GM21723 (cell line): ENCODE measurements around the gene DUOX2.
"Not testable (repeated sequence)": the region's sequence is repeated elsewhere in the genome, so short reads cannot be mapped to it uniquely, and the experiment has no call there.

Experiments
- ATAC-seq: cut with Tn5 transposase; IDR thresholded peaks from one replicate; pipeline ENCODE4 v1.9.1; 2021; ENCODE audit warnings: mild to moderate bottlenecking, moderate library complexity; ENCODE audit not compliant: unreplicated experiment

DUOX2 gene

DNA sequence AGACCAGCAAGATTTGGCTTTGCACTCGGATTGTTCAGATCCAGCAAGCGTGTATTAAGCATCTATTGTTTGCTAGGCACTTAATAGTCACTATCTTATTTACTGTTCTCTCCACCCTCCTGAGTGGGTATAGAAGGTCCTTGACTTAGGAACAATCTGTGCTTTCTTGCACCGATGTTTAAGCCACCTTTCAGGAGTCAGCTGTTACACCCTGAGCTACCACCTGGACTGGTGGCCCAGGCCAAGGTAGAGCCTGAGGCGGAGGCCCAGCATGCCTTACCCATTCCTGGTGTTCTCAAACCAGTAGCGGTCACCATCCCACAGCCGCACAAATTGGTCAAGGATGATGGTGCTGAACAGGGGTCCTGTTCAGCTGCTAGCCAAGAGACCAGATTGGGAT, 25.8 kb upstream of the DUOX2 start:
- no peak for ATAC-seq

GRCh38 chr15:45138814-45139765, 25.1 kb upstream of the DUOX2 start:
- no peak for ATAC-seq

GRCh38 chr15:45137703-45138102, 23.7 kb upstream of the DUOX2 start:
- ATAC-seq = no peak

DNA sequence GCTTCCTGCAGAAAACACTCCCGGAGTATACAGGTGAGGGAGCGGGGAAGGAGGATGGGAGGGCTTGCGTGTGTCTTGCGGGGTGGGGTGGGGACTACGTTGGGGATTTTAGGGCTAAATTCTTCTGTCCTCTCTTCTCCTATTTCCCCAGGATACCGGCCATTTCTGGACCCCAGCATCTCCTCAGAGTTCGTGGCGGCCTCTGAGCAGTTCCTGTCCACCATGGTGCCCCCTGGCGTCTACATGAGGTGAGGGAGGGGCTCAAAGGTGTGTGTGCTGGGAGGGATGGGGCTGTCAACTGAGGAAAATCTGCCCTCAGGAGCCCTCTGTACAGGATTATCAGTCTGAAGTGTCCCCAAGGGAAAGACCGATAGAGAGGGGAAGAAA, 22.4 kb upstream of the DUOX2 start:
- ATAC-seq = no peak

DNA sequence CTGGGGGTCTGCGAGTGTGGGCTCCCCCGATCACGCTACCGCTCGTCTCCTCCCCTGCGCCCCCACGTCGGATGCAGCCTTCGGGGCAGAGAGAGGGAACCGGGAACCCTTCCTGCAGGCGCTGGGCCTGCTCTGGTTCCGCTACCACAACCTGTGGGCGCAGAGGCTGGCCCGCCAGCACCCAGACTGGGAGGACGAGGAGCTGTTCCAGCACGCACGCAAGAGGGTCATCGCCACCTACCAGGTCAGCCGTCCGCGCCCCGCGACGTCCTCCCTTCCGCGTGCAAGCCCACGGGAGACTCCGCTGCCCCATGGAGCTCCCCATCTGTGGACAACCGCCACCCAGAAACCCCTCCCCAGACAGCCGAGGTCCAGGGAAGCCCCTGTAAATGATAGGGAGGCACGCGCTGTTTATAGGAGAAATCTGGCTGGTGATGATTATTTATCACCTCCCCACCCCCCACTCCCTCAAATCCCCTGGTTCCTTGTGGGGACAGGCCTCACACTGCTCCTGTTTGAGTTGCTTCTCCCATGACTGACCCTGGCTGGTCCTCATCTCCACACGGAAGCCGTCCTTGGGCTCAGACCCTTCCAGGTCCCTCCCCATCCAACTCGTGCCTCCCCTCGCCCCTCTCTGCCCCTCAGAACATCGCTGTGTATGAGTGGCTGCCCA, 21.9 kb upstream of the DUOX2 start:
- not testable (repeated sequence) for ATAC-seq

DNA sequence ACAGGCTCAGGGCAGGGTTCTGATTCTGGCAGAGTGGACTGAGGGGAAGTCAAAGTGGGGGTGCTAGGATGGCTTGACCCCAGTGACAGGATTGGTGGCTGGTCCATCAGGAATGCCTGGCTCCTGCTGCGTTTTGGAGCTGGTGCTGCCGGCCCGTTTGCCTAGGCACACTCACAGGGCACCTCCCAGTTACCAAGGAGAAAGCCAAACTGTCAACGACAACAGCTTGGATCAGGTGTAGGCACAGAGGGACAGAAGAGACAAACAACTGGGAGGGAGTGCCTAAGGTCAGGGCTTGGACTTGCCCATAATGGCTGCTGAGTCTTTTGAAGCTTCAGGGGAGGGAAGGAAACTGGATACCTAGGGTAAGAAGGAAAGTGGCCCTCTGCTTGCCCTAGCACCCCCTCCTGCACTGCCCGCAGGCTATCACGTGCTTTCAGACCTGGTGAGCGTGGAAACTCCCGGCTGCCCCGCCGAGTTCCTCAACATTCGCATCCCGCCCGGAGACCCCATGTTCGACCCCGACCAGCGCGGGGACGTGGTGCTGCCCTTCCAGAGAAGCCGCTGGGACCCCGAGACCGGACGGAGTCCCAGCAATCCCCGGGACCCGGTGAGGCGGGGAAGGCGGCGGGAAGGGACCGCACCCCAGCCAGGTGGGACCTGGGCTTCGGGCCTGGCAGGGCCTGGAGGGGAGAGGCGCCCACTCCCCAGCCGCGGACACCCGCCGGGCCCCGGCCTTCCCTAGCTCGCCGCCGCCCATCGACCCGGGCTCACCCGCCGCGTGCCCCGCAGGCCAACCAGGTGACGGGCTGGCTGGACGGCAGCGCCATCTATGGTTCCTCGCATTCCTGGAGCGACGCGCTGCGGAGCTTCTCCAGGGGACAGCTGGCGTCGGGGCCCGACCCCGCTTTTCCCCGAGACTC, 21.0 kb upstream of the DUOX2 start:
- no peak for ATAC-seq

DNA sequence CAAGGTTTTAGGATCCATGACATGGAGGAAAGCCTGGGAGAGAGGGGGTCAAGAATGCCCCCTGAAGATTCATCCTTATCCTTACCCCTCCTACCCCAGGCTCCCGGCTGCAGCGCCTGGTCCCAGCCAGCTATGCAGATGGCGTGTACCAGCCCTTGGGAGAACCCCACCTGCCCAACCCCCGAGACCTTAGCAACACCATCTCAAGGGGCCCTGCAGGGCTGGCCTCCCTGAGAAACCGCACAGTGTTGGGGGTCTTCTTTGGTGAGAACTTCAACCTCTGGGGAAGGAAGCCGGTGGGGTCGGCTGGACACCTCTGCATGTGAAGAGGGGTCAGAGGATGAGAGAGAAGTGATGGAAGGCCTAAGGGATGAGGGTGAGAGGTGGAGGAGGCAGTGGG, 20.1 kb upstream of the DUOX2 start:
- no peak for ATAC-seq

- ATAC-seq = no peak
Observed at GRCh38 chr15:45133561-45133920, 19.6 kb upstream of the DUOX2 start.

- no peak for ATAC-seq
Observed at GRCh38 chr15:45132844-45133560, 19.0 kb upstream of the DUOX2 start.

GRCh38 chr15:45131510-45131909, 17.5 kb upstream of the DUOX2 start:
- ATAC-seq = no peak

GRCh38 chr15:45130291-45131000, 16.5 kb upstream of the DUOX2 start:
- no peak for ATAC-seq

GRCh38 chr15:45129651-45130129, 15.7 kb upstream of the DUOX2 start, which contains the start of the genes DUOX1 and DUOXA1:
DUOX1 (plus strand) TSS chr15:45129994; CDS start chr15:45131967, 1,973 bp downstream.
DUOXA1 (minus strand) TSS chr15:45129879; CDS start chr15:45123014, 6,865 bp downstream.
- ATAC-seq = no peak

DNA sequence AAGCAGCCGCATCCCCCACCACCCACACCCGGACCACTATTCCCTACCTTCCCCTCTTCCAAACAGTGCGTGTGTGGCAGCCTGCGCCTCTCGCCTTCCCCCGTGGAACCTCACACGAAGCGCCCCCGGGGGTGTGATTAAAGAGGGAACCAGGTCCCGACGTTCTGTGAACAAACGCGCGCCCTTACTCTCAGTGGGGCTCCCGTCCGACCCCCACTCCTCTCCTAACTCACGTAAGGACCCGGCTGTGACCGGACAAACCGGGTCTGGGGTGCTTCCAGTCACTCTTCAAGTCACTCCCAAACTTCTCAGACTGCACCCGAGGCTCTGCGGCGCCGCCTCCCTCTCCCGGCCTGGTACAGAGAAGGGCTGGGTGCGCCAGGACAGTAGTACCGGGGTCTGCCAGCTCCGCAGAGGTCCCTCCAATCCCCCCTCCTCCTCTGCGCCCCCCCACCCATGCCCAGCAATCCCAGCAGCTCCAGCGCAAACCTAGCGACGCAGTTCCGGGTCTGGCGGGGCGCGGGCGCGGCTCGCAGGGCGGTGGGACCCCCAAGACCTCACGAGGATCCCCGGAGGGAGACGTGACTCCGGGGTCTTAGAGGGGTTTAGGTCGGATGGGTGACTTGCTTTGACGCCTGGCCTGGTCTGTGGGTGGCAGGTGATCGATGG, 15.1 kb upstream of the DUOX2 start:
- no peak for ATAC-seq

- no peak for ATAC-seq
Observed at GRCh38 chr15:45126535-45127158, 12.7 kb upstream of the DUOX2 start.

DNA sequence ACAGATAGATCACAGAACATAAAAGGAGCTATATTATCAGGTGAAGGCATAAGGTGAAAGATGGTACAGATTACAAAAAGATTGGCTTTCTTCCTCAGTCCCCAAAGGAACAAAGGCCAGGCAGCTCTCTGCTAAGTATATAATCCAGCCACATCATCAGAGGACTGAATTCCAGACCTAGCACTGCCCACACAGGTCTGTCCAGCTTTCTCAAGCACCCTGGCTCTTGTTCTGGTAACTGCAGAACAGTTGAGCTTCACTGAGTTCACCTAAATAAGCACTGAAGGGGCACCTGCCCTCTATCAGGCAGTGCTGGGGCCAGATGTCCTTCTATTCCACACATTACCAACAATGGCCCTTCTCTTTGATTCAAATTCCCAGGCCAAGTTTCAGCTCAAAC, 9.4 kb upstream of the DUOX2 start:
- ATAC-seq = no peak

- ATAC-seq = no peak
Observed at GRCh38 chr15:45122719-45123118, 8.7 kb upstream of the DUOX2 start.

DNA sequence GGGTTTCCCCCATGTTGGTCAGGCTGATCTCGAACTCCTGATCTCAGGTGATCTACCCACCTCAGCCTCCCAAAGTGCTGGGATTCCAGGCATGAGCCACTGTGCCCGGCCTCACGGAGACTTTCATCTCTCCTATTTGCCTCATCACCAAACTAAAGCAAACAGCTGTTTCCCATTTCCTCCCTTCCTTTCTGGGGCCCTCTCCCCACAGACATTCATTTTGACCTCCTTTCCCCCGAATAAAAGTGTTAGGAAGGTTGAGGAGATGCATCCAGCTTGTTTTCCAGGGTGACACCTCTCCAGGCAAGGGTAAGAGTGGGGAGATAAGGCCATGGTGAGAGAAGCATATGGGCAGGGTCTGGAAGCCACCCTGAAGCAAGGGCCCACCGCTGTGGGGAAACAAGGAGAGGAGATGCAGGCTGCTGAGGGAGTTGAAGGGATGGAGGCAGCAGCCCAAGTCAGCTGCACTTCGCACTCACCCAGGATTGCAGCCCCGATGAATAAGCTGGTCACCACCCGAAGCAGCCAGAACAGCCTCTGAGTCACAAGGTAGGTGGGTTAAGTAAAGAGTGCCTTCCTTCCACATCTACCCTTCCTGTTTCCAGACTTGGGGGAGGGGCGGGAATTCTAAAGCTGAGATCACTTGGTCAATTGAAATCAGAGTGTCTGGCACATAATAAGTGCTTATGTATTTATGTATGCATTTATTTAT, 7.9 kb upstream of the DUOX2 start:
- ATAC-seq = no peak

DNA sequence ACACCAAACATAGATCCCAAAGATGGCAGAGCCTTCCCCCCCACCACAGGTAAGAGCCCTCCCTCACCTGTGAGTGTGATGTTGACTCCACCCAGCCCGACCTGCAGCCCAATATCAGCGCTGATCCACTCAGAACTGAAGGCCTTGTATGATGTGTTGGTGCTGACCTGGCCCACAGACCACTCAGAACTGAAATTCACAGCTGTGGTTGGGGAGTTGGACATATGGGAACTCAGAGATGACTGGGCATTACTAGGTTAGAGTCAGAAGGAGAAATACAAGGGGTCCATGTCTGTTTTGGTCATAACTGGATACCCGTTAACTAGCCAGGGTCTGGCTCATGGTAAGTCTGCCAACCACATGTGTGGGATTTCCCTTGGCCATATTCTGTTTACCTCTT, 7.0 kb upstream of the DUOX2 start:
- ATAC-seq = no peak
